GM18520 (cell line): Measurements from ENCODE around the gene PLET1.

Experiments
- ATAC-seq: cut with Tn5 transposase; IDR thresholded peaks from one replicate; pipeline ENCODE4 v1.9.1; 2021; ENCODE audit not compliant: unreplicated experiment

PLET1 gene, protein sequence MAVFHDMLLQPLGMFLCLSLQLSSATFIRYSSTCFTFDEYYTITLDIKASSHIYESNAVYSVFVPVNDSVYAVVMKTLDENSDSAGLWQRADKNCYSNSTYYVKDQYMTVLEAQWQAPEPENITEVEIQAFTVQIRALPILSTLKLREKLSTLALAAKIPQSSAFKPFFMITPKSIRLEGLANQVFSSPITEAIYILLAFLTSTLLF

DNA sequence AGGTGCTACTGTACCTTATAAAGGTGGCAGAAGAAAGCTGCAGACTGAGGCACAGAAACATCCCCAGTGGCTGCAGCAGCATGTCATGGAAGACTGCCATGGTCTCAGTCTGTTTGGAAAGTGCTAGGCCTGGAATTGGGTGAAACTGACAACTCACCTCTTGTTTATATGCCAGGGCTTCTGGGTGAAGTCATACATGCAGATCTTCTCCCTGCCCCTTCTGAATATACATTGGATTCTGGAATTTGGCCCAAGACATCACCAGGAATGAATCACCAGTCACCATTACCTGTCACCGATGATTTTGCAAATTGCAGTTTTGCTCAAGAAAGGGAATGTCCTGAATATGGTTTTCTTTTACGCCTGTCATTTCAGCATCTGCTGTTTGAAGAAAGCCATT lies at the start of gene PLET1:
Gene PLET1 (minus strand): TSS at position 371 of the 400 bp plus-strand sequence. CDS start 271 bp downstream, at position 100.
- ATAC-seq = no peak

DNA sequence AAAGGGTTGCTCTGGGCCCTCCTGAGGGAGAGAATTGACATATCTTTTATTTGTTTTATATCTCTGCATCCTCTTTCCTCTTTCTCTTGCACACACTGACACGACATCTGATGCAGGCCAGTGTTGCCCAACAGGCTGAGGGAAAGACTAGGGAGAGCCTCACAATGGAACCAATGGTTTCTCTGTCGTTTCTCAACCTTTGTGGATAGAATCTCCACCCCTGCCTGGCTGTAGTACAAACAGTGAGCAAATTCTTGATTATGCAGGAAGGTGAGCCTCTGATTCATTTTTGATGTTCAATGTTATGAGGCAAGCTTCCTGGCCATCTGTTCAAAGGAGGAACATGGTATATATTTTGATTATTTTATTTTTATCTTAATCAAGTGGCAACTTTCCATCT lies 49.8 kb upstream of the PLET1 start:
- ATAC-seq = no peak

DNA sequence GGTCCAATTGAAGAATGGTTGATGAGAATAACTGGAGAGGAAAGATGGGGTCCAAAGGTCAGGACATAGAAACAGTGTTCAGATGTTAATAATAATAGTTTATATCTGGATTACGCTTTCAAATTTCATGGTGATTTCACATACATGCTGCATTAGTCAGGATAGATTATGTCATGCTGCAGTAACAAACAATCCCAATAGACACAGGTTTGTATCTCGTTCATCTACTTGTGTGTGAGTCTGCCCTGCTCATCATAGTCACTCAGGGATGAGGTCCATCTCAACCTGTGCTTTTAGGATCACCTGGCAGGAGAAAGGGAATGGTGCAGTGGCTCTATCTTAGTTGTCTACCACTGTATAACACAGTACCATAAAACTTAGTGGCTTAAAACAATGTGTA lies 48.0 kb upstream of the PLET1 start:
- no peak for ATAC-seq

DNA sequence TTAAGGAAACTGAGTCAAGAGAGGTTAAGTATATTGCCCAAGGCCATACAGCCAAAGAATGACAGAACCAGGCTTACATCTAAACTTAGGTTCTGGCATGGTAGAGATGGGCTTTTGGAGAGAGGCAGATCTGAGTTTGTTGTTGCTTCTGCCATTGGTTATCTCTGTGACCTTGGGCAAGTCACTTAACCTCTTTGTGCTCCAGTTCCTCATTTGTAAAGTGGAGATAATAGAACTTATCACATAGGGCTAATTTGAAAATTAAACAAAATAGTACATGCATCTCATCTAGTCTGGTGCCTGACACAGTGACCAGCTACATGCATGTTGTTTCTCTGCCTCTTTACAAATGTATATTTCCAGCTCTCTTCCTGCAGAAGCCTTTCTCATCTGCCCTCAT lies 47.0 kb upstream of the PLET1 start:
- ATAC-seq = no peak

DNA sequence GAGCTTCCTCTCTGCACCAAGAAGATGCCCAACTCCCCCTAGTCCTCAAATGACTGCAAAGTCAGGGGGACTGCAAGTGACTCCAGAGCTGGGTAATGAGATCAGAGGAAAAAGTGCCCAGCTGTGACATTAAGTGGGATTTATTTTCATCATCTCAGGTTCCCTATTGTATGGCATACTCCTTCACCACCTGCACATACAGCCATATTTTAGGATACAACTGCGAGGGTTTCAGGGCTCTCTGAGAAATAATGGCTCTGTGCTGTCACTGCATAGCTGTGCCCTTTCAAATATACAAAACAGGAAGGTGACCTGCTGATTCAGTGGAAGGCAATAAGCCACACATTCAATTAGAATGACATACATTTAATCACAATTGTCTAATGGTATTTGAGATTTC lies 45.6 kb upstream of the PLET1 start:
- ATAC-seq = no peak

DNA sequence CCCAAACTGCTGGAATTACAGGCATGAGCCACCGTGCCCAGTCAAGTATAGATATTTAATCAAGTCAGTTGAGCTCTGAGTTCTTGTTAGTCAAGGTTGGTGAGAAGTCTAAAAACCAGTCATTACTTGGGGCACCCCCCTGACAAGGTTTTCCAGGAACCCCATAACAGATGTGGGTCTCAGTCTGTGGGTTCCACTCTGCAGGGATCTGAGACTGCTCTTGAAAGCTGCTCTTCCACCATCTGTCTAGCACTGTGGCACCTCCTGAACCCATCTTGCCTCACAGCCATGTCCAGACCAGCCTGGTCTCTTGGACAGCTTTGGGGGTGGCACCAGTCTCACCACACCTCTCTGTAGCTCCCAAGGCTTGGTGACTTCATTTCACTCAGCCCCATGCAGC lies 44.3 kb upstream of the PLET1 start:
- ATAC-seq = no peak

DNA sequence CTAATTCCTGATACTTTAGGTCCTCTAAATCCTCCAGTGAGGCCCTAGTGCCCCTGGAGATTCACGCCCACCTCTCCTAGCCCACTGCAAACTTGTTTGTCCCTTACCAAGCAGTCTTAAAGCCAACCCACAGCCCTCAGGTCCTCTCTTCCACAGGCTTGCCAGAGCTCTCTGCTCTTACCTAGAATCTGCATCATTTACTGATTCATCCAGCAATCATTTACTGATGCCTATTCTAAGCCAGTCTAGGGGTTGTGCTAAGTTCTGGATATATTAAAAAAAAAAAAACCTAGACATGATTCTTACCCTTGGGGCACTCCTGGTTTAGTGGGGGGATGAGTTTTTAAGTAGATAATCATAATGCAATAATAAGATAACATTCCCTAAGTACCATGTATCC lies 43.0 kb upstream of the PLET1 start:
- no peak for ATAC-seq

DNA sequence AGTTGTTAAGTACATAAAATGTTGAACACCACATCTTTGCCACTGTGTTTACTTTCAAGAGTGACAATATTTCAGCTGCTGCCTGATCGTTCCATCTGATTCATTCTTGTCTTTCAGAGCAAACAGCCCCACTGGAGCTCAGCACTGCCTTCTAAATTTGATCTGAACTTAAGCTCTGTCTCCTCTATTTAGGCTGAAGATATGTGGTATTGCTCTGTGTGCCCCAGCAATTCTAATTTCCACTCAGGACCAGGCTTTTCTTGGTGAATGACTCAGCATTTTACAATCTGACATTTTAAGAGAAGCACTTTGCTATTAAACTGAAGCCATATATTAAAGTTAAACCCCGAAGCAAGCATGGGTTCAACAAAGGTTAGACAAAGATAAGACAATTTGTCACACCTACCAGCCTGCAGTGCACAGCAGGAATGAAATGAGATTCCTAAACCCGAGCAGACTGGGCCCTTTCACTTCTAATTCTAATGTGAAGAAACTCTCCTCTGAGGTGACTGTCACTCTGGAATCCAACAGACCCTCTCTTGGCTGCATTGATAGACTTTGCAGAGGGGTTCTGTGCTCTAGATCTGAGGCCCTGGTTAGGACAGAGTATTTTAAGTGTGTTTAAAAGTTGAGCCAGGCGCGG lies 41.7 kb upstream of the PLET1 start:
- no peak for ATAC-seq

DNA sequence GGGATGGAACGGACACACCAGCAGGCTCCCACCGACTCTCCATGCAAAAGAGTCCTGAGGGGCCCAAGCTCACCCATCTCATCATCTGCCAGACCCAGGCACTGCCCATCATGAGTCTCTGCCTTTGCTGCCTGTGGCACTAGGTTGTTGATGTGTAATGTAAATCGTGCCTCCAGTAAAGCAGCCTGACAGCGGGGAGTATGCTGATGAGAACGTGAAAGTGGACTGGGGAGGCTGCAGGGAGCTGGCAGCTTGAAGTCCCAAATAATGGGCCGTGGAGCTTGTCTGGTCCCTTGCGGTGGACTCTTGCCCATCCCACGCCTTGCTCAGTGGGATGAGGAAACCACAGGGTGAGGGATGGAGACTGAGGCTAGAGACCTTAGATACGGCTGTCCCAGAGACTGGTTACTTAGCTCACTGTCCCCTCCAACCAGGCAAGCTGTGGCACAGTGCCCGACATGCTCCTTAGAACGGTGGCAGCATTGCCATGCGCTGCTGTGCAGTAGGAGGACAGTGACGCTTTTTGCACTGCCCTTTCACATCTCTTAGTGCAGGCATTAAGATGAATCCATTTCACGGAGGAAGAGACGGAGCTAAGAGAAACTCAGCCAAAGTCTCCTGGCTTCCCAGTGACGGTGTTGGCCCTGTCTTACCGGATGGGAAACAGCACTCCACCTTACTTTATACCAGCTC lies 39.6 kb upstream of the PLET1 start:
- no peak for ATAC-seq

DNA sequence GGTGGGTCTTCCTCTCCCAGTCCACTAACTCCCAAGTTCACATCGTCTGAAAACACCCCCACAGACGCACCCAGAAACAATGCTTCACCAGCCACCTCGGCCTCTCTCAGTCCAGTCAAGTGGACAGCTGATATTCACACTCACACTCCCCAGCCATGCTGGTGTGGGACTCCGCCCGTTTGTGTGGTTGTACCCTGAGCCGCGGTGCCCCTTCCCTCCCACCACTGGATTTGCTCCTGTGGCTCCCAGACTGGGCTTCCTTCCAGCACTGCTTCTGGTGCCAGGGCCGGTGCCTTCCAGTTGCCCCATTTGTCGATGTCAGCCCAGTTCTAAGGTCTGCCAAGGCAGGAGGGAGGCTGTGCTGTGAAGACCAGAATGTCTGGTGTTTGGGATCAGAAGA lies 37.9 kb upstream of the PLET1 start:
- no peak for ATAC-seq

DNA sequence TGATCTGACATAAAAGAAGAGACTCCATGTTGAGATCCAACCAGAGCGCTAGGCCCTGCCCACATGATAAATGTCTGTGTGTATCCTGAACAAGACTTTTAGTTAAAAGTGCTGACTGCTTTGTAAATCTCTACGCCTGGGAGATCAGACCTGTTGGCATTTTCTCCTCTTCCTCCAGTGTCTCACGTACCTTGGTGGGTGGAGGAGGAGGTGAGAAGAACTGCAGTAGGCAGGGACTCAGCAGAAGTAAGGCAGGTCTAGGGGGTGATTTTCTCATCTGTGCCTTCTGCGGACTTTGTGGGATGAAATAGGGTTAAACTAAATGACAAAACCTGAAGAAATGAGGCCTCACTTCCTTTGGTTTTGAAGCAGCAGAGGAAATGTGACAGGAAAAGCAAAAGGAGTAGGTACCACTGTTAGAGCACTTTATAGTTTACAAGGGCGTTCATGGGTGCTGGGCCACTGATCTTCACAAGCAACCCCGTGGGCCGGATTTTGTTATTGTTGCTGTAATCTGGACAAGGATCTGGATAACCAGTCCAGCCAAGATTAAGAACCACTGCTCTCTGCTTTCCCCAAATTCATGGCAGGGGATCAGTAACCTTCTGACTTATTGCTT lies 36.7 kb upstream of the PLET1 start:
- ATAC-seq = no peak

DNA sequence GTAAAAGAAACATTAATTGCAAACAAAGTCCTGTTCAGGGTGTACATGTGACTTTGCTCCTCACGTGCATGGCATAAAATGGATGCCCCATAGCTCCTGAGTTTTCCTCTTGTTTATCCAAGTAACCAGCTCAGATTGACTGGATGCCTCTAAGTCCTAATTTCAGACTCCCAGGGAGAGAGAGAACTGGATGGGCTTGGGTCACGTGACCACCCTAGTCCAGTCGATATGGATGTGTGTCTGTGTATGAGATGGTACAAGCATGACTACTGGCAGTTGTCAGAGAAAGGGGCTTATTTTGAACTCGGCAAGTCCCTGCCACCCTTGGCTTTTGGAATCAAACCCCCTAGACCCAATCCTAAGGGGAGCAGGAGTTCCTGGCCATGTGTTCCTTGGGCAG lies 35.4 kb upstream of the PLET1 start:
- ATAC-seq = no peak

DNA sequence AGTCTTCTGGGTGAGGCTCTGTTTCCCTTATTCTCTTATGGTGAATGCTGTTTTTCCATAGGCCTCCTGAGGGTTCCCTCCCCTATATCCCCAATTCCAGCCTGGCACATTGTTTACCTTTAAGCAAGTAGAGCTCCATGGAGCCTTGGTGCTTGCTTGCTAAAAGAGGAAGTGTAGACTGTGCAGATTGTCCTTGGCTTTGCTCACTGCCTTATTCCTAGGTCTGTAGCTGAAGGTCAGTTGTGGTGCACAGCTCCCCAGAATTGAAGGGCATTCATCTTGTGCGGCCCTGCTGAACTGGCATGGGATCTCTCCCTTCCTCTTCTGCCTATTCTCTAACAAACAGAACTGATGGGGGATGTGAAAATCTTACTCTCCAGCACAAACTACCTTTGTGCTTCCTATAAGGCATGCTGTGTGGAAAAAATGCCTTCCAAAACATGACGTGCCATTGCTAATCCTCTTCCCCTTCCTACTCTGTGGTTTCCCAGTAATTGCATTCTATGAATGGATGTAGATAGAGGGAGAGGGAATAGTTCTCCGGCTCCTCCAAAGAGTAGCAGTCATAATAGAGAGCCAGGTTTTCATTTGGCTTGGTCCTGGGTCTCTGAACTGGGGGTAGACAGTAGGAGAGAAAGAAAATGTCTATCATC lies 34.2 kb upstream of the PLET1 start:
- ATAC-seq = no peak

DNA sequence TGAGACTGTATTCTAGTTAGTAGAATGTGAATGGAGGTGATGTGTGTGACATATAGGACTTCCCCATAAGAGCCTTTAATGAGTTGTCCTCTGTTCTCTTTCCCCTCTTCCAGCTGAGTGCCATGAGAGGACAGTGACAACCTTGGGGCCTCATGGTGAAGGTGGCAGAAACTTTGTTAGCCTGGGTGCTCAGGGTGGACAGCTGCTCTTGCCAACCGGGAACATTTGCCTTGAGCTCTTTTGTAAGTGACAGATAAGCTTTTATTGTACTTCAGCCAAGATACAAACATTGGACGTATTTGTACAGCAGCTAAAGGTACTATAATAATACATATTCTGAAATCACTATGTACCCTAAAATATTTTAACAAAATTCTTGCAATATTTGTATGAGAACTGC lies 33.0 kb upstream of the PLET1 start:
- ATAC-seq = no peak

DNA sequence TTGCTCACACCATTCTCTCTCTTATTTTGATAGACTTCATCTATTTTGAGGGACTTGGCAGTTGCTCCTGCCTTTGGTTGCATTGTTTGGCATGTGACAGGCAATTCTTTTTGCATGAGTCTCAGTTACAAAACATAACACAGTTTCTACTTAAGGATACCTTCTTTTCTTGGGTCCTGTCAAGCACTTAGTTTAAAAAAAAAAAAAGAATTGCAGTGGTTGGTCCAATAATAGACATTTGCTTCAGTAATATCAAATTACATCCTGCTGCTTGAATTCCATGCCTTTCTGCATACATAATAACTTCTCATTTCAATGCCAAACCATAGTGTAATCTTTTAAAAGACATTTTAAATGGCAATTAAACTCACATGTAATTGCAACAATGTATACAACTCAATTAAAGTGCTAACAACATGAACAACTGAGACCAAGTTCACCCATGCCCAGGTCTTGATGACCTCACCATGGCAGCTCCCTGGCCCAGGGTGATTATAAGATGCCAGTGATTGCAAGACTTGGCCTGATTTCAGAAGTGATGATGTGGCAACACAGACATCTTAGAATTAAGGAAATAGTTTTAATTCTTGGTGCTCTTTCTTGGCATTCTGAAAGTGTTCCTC lies 32.2 kb upstream of the PLET1 start:
- ATAC-seq = no peak

DNA sequence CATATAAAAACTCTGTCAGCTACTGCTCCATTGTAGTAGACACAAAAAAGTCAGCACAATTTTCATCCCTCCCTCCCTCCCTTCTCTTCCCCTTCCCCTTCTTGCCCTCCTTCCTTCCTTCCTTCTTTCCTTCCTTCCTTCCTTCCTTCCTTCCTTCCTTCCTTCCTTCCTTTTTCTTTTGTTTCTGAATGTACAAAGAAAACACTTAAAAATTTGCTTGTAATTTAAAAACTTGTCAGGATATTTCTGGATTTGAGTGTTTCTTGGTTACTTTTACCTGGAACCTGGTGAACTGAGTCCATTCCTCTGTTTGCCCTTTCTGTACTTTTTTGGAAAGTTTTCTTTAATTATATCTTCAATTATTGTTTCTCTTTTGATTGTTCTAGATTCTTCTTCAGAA lies 31.5 kb upstream of the PLET1 start:
- ATAC-seq = no peak

DNA sequence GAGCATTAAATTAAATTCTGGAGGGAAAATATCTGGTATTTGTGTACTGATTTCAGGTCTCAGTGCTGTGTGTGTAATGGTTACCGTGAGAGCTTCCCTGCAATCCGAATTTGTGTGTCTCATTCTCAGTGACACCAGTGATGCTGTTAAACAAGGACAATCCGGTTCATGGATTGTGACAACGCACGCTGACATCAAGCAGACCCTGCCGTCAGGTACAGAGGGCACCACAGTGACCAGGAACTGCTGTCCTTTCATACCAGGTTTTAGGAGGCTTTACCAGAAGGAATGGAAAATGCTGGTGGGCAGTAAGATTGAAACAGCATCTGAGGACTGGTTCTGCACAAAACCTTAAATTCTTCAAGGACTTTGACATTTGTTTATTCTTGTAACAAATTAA lies 30.5 kb upstream of the PLET1 start:
- no peak for ATAC-seq

DNA sequence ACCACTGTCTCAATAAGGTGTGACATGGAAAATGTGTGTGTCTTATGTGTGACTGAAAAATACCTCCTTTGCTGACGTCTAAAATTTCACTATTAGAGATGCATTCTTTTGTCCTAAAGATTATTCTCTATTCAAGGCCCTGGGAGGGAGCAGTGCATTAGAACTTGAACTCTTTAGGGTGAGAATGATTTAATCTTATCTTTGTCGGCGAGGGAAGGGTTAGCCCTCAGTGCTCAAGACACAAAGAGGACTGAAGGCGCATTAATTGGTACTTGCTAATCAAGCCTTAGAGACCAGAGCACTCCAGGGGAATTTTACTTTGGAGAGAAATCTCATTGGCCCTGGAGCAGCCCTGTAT lies 29.8 kb upstream of the PLET1 start:
- no peak for ATAC-seq

DNA sequence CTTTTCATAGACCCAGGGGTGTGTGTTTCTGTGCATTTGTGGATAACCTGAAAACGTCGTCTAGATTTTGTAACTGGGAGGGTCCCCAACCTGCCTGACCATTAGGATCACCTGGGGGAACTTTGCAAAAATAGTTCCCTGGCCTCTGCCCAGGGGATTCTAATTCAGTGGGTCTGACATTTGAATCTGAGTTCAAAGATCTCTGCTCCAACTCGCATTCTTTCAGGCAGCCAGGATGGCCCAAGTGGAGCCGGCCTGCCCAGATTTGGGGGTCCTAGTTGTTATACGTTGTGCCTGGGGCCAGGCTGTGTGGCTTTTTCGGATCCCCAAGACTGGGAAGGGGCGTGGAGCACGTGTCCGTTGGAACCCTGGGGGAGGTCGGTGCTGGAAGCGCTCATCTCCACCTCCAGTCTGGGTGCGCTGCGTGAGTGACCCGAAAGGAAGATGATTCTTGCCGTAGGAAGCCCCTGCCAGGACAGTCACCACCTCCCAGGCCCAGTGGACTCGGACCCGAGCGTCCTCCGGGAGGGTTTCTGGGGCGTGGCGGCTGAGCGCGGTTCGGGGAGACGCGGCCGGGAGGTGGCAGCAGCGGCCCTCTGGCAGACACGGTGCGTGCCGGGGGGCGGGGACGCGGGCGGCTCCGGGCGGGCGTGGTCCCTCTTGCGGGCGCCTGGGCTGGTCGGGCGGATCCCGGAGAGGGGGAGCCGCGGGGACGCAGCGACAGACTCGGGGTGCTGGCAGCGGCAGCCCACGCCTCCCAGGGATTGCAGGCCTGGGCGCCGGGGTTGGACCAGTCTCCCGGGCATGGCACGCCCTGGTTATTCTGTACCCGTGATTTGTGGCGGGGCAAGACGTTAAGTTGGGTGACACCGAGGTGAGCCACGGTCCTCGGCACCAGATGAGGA lies 29.2 kb upstream of the PLET1 start:
- peak; percentile 75 for ATAC-seq

DNA sequence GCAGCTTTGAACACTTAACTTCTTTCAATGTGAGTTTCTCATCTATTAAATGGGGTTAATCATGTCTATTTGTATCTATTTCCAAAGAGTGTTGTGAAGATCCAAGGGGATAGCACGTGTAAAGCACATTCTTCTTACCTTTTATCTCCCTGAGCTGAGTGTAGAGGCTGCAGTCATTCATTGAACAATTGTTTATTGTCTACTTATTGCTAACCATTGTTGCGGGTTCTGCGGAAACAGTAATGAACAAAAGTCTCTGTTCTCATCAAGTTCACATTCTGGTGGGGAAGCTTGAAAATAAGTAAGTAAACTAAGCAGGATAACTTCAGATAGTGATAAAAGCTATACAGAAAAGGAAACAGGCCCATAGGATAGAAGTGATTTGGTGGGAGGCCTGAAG lies 27.4 kb upstream of the PLET1 start:
- no peak for ATAC-seq
